Occipital lobe (tissue), 2 donors: ENCODE data around the gene ARL1. TPM values are rescaled to one million over a fixed set of nuclear protein-coding genes. Genes with fewer than 3 reads are reported as not detected.
"Not testable (repeated sequence)": the region's sequence is repeated elsewhere in the genome, so short reads cannot be mapped to it uniquely, and the experiment has no call there.

Source experiments
- DNase-seq: peaks from one replicate; lab custom pipeline; 2025; lab: John Stamatoyannopoulos, UW
- total RNA-seq: library from RNA; depleted of rRNA; stranded (reverse); fragments of >200 nt; gene quantifications from one replicate; pipeline ENCODE4 v1.2.3, GENCODE V29; 2014

The ARL1 gene
- 38.4 TPM for total RNA-seq

DNA sequence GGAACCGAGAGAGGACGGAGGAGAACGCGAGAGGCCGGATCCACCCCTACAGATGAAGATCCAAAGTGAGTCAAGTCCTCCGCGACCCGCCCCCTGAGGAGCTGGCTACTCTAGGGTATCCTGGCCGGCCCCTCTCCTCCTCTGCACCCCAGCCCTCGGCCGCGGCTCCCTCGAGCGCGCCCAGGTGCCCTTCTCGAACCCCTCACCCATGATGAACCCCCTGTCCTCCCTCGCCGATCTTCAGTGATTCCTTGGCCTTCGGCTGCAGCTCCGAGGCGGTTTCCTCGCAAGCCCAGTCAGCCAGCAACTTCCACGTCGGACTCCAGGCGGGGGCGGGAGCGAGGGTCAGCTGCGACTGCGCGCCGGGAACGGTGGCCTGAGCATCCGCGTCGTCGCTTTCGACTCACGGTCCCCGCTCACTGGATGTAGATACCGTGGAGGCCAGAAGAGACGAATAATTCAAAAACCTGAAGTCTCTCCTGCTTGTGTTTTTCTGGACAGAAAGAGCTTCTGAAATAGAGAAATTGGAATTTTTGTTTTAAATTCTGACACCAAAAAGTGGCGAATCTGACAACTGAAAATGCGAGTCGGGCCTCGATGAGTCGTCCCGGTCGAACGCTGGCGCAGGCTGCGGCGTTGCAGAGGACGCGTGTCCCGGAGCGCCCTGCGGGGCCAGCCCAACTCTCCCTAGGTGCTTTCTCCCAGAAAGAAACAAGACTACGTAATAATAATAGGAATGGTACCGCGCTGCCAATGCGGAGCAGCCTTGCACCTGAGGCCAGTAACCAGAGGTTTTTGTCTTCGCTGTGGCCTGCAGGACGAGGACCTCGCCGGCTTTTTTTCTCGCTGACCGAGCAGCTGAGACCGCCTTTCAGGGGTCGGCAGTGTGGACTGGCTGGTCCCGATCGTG, at the start of gene ARL1:
Gene ARL1, minus strand, starts transcription at position 337 of the 910 bp plus-strand sequence. Its CDS starts 127 bp downstream, at position 210.
- DNase-seq: peak; percentile 80

GRCh38 chr12:101455685-101456084, 48.1 kb upstream of the ARL1 start:
- no peak for DNase-seq

DNA sequence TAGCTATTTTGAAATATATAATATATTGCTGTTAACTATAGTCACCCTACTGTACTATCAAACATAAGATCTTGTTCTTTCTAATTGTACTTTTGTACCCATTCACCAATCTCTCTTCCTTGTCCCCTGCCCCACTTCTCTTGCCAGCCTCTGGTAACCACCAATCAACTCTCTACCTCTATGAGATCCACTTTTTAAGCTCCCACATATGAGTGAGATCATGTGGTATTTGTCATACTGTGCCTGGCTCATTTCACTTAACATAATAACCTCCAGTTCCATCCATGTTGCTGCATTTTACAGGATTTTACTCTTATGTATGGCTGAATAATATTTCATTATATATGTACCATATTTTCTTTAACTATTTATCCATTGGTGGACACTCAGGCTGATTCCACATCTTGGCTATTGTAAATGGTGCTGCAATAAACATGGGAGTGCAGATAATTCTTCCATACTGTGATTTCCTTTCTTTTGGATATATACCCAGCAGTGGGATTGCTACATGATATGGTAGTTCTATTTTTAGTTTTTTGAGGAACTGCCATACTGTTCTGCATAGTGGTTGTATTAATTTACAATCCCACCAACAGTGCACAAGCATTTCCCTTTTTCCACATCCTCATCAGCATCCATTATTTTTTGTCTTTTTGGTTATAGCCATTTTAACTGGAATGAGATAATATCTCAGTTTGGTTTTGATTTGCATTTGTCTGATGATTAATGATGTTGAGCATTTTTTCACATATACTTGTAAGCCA, 34.1 kb upstream of the ARL1 start:
- no peak for DNase-seq

GRCh38 chr12:101439236-101439635, 31.7 kb upstream of the ARL1 start:
- no peak for DNase-seq

DNA sequence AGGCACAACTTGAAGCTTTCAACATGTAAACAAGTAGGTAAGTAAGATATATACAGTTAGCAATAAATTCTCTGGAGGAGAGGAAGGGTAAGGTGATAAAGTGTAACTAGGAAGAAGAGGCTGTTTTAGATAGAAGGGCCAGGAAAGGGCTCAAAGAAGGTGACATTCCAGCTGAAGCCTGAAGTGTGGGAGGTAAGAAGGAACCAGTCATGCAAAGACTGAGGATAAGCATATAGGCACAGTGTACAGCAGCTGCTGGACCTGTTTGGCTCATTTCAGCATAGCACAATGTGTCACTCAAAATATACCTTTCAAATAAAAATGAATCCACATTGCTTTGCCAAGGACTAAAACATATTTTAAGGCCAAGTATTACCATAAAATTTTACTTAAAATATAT, 28.6 kb upstream of the ARL1 start:
- DNase-seq: no peak

- no peak for DNase-seq
These were observed 22.9 kb upstream of the ARL1 start for GRCh38 chr12:101430456-101430855.

GRCh38 chr12:101424620-101425019, 17.0 kb upstream of the ARL1 start:
- DNase-seq: no peak

- not testable (repeated sequence) for DNase-seq
These were observed 14.5 kb upstream of the ARL1 start for GRCh38 chr12:101422066-101422465.

DNA sequence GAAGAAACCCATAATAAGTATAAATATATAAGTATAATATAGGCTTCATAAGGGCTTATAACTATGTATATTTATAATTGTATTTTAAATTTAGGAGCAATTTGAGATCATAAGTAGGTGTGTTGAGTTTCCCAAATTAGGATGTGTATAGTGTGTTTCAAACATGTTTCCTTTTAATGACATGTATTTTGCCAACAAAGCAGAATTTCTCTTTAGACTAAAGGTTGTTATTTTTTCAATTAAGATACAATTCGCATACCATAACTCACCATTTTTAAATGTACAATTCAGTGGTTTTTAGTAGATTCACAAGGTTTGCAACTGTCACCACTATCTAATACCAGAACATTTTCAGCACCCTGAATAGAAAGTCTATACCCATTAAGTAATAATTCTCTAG, 7.7 kb upstream of the ARL1 start:
- no peak for DNase-seq

DNA sequence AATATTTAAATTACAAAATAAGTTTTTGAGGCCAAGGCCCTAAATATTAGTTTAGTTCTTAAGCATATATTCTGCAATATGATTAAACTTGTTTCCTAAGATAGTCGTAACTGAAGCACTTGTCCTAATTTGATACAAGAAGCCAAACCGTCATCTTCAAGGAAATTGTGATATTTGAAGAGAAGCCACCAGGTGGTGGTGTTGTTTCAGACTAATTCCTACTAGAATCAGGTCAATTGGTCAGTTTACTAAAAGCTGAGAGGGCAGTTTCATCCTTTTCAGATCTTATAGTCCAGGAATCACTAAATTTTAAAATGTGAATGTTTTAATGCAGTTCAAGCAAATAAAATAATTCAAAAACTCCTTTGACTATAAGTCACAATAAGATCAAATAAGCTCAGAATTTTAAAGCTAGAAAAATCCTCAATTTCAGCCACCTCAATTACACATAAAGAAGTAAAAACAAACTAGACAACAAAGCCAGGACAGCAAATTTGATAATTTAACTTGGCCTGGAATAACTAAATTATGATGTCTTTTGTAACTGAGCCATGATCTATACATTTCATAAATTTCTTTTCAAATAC, 7.1 kb upstream of the ARL1 start:
- no peak for DNase-seq

DNA sequence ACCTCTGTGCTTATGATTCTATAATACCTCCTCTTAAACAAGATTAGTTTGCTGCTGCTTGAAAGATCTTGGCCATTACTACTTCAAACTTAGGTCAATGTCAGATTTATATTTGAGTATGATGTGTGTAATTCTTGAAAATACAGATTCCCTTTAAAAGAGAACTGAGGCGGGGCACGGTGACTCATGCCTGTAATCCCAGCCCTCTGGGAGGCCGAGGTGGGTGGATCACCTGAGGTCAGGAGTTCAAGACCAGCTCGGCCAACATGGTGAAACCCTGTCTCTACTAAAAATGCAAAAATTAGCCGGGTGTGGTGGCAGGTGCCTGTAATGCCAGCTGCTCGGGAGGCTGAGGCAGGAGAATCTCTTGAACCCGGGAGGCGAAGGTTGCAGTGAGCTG, 2.6 kb upstream of the ARL1 start:
- DNase-seq: not testable (repeated sequence)

GRCh38 chr12:101407049-101407435, 530 bp downstream of the ARL1 start:
- no peak for DNase-seq

- DNase-seq: not testable (repeated sequence)
These were observed 16.4 kb downstream of the ARL1 start for GRCh38 chr12:101391181-101391580.

DNA sequence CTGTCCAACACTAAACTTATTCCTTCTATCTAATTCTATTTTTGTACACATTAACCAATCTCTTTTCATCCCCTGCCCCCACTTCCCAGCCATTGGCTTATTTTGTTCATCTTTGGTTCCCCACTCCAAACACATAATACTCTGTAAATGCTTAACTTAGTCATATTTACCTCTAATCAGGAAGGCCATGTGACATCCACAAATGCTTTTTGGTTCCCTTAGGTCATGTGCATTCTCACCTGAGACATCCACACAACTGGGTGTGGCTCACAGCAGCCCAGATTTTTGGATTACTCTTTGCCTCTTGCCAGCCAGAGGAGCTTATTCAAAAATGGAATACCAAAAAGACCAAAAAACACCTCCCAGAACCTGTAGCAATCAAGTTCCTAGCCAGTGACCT, 28.4 kb downstream of the ARL1 start:
- no peak for DNase-seq

DNA sequence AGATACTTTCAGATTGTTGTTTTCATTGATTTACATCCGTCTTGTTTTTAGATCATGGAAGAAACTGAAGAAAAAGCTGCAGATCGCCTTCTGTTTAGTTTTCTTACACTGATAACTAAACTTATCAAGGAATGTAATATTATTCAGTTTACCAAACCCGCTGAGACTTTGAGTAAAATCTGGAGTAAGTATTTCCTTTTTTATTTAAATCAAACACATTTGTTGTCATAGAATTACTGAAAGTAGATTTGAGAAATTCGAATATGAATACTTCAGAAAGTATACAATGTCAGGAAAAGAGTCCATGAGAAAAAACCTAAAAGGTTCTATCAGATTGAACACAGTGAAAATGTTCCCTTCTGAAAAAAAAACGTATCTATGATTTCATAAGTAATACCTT, 32.0 kb downstream of the ARL1 start:
- DNase-seq: no peak

DNA sequence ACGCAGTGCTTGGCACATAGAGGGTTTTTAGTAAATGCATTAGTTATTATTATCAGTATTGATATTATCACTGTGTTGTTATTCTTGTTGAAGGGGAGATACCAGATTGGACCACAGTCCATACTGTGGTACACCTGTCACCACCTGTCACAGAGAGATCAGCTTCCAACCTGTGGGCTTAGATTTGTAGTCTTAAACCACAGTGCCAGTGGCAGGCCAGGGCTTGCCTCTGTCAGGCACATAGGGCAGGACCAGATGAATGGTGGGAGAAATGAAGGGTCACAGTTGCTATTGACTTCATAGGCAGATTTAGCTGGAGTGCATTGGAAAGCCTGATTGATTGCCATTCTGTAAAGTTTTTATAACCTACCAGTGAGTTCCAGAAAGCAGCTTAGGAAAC, 35.1 kb downstream of the ARL1 start:
- no peak for DNase-seq

- DNase-seq: no peak
These were observed 39.6 kb downstream of the ARL1 start for GRCh38 chr12:101368016-101368415.

GRCh38 chr12:101361455-101361854, 46.1 kb downstream of the ARL1 start:
- no peak for DNase-seq

- DNase-seq: no peak
These were observed 50.8 kb downstream of the ARL1 start for GRCh38 chr12:101356794-101357193.

DNA sequence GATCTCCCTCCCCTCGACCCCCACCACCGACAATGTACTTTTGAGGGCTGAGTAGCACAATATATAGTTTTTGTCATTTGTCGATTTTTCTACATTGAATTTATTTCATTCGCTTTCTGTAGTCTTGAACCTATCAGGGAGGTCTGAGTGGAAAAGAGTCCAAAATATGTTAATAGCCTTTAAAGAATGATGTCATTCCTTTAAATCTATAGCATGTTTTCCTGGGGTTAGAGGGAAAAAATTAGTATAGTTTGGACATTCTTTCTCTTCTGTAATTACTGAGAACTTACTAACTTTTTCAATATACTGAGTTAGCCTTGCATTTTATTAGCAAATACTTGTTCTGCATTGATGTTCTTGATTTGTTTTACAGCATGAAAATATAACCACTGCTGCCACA, 55.9 kb downstream of the ARL1 start:
- no peak for DNase-seq

GRCh38 chr12:101343893-101344292, 63.7 kb downstream of the ARL1 start:
- DNase-seq: no peak
